Left lung (tissue), 10 donors: ENCODE measurements around the gene FAM168A. TPM values are rescaled to one million over a fixed set of nuclear protein-coding genes. Genes with fewer than 3 reads are reported as not detected.
A peak's percentile ranks its signal among the peaks of the same experiment; 100 is the strongest.

ENCODE experiments used
- ATAC-seq: fragments of 200-7000 bp; cut with Tn5 transposase; one replicate; pipeline ENCODE4 v1.9.1; 2020; ENCODE audit warnings: moderate library complexity
- DNase-seq, 4 donors: peaks; one replicate each; pipeline ENCODE4 v3.0.0-alpha.2; 2013 to 2020
- H3K27ac ChIP-seq, 2 donors: fragments of 200-600 bp; sonication (generic) in 1 of 2; one replicate each; pipeline versions ENCODE4 v1.5.0 to v1.8.0; 2020 to 2021
- H3K27me3 ChIP-seq, 2 donors: fragments of 200-600 bp; sonication (generic) in 1 of 2; one replicate each; pipeline versions ENCODE4 v1.5.0 to v1.8.0; 2020 to 2021
- H3K36me3 ChIP-seq, 2 donors: fragments of 200-600 bp; sonication (generic) in 1 of 2; one replicate each; pipeline versions ENCODE4 v1.5.0 to v1.8.0; 2020 to 2021
- H3K4me1 ChIP-seq, 2 donors: fragments of 200-600 bp; one replicate each; pipeline ENCODE4 v1.8.0; 2021
- H3K4me3 ChIP-seq, 2 donors: fragments of 200-600 bp; sonication (generic) in 1 of 2; one replicate each; pipeline versions ENCODE4 v1.5.0 to v1.8.0; 2020 to 2021; ENCODE audit warnings: mild to moderate bottlenecking in 1 of 2
- H3K9me3 ChIP-seq, 2 donors: fragments of 200-600 bp; sonication (generic) in 1 of 2; one replicate each; pipeline versions ENCODE4 v1.5.0 to v1.8.0; 2020 to 2021
- CTCF ChIP-seq, 2 donors: fragments of 200-600 bp; sonication (generic) in 1 of 2; IDR thresholded peaks; one replicate each; pipeline versions ENCODE4 v1.5.0 to v1.8.0; 2021; ENCODE audit warnings: antibody characterized with exemption in 2 of 2
- intact Hi-C, 2 donors: fragments of 100-400 bp; cut with DNase I; formaldehyde crosslinking; loops; one replicate each; pipeline versions ENCODE4 v1.11.2 to v1.14.2; 2022
- polyA plus RNA-seq, 6 donors: library from polyadenylated mRNA; unstranded; fragments of 120-200 nt; gene quantifications; one replicate each; pipeline ENCODE4 v1.2.1, GENCODE V29; 2013; ENCODE audit not compliant: insufficient read length in 6 of 6
- total RNA-seq, 2 donors: library from RNA; stranded (reverse); fragmentation: NEBNext Ultra II Directional; extraction: Animal tissue kit (Norgen Biotek cat#: 25700); gene quantifications; one replicate each; pipeline ENCODE4 v1.2.1, GENCODE V29; 2021
- donor health status: DM: no; HTN: yes; CAD: no.
- donor health status: DM: no; HTN: no; CAD: no.

The FAM168A gene
- total and polyA plus RNA-seq, 8 donors, result 28.2 to 43.9 (median 41.6) TPM

DNA sequence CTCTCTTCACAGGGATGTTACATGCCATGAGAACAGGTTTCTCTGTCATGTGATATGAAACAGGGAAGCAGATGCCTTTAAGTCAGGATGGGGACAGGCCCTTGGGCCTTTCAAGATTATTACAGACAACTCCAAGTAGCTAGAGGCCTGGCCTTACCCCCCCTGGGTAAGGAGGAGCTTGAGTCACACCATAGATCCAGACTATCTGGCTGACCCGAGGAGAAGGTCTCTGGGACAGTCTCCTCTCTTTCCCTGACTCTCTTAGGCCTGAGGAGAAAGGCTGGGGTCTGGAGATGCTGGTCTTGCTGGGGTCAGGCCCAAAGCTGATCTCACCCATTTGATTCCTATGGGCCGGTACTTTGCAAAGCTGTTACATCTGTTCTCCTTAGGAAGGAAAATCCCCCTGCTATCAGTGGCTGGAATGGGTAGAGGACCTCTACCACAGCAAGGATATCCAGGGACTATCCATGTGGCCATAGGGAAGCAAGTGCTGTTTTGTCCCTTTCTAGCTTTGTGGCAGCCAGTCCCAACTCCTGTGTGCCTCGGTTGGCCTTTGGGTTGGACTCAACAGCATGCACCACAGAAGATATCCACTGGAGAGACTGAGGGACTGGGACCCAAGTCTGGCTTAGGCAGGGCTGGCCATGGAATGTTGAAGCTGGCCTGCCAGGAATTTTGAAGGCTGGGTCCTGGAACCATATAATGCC is 196.5 kb downstream of the FAM168A start:
- Histone ChIP-seq H3K4me3 (no peak overlapping the region), H3K36me3 (peaks cover 0 to 62% of the 10 kb centered on the region in 2 donors), H3K27ac (no peak overlapping the region), H3K4me1 (peaks cover 0 to 32% of the 10 kb centered on the region in 2 donors), H3K9me3 (no peaks in the 10 kb centered on the region), H3K27me3 (no peaks in the 10 kb centered on the region)
- intact Hi-C loops, result no loop called here
- ATAC-seq, result no peak
- TF ChIP-seq CTCF (IDR thresholded peaks at IDR 0.05), result no peak
- DNase-seq, result no peak

- Histone ChIP-seq H3K4me1 (peaks cover 0 to 26% of the 10 kb centered on the region in 2 donors), H3K27ac (no peak overlapping the region), H3K27me3 (no peaks in the 10 kb centered on the region), H3K4me3 (no peak overlapping the region), H3K9me3 (no peaks in the 10 kb centered on the region), H3K36me3 (peaks cover 0 to 62% of the 10 kb centered on the region in 2 donors)
- no peak for TF ChIP-seq CTCF (IDR thresholded peaks at IDR 0.05)
- ATAC-seq (no peak), DNase-seq (no peak)
- intact Hi-C loops, result no loop called here
Measured at GRCh38 chr11:73400293-73400692, 197.6 kb downstream of the FAM168A start.

GRCh38 chr11:73399636-73400035 is 198.3 kb downstream of the FAM168A start:
- DNase-seq (no peak), ATAC-seq (no peak)
- Histone ChIP-seq H3K9me3 (no peaks in the 10 kb centered on the region), H3K27ac (no peak overlapping the region), H3K27me3 (no peaks in the 10 kb centered on the region), H3K4me3 (no peak overlapping the region), H3K4me1 (peaks cover 0 to 19% of the 10 kb centered on the region in 2 donors), H3K36me3 (peaks cover 0 to 62% of the 10 kb centered on the region in 2 donors)
- intact Hi-C loops, result loop anchor here in 1 of 2 donors (10.0 kb wide), 1 partner anchor 255 kb away; no protein-coding TSS in a partner anchor
- TF ChIP-seq CTCF (IDR thresholded peaks at IDR 0.05), result no peak

DNA sequence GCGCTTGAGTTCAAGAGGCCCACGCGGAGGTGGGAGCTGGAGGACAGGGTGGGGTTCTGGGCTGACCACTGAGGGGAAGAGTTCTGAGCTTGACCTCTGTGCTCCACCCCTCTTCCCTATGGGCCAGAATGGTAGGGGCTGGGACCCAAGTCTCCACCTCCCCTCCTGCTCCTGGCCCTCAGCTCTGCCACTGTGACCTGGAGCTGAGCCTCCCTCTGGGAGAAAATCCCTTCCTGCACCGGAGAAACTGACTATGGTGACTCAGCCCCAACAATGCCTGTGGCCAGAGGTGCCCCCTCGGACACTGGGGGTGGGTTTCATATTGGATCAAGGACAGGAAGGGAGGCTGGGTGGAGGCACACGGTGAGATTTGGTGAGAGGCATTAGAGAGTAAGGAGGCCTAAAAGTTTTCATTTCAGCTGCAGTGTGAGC is 198.7 kb downstream of the FAM168A start:
- intact Hi-C loops, result loop anchor here in 1 of 2 donors (10.0 kb wide), 1 partner anchor 256 kb away; no protein-coding TSS in a partner anchor
- ATAC-seq (no peak), DNase-seq (no peak)
- H3K36me3 ChIP-seq, result peaks cover 0 to 66% of the 10 kb centered on the region in 2 donors
- TF ChIP-seq CTCF (IDR thresholded peaks at IDR 0.05), result no peak
- H3K27ac ChIP-seq, result no peak overlapping the region
- H3K4me1 ChIP-seq, result peaks cover 0 to 15% of the 10 kb centered on the region in 2 donors
- H3K9me3 ChIP-seq, result no peaks in the 10 kb centered on the region
- no peaks in the 10 kb centered on the region for H3K27me3 ChIP-seq
- H3K4me3 ChIP-seq, result no peak overlapping the region

GRCh38 chr11:73398721-73399120 is 199.2 kb downstream of the FAM168A start:
- DNase-seq, result peak in 1 of 4 donors; percentile 71
- intact Hi-C loops, result loop anchor here in 1 of 2 donors (10.0 kb wide), 1 partner anchor 256 kb away; no protein-coding TSS in a partner anchor
- H3K27me3 ChIP-seq, result no peaks in the 10 kb centered on the region
- H3K36me3 ChIP-seq, result peaks cover 0 to 71% of the 10 kb centered on the region in 2 donors
- H3K4me1 ChIP-seq, result peaks cover 0 to 11% of the 10 kb centered on the region in 2 donors
- no peak overlapping the region for H3K4me3 ChIP-seq
- no peaks in the 10 kb centered on the region for H3K9me3 ChIP-seq
- no peak for TF ChIP-seq CTCF (IDR thresholded peaks at IDR 0.05)
- no peak overlapping the region for H3K27ac ChIP-seq
- no peak for ATAC-seq
